Neural progenitor cell (in vitro differentiated cells): Measurements from ENCODE around the gene CMAS. TPM values are rescaled to one million over a fixed set of nuclear protein-coding genes. Genes with fewer than 3 reads are reported as not detected.

Experiments
- DNase-seq: peaks from one replicate; pipeline ENCODE4 v3.0.0-alpha.2; 2016; ENCODE audit warnings: low spot score
- H2AFZ ChIP-seq: fragments of 200-600 bp; sonication (generic); replicated peaks from 2 replicates; pipeline ENCODE4 v1.6.1; 2016; ENCODE audit warnings: antibody characterized with exemption
- H3F3A ChIP-seq: fragments of 200-600 bp; sonication (generic); 2 replicates; pipeline ENCODE4 v1.6.1; 2016; ENCODE audit warnings: antibody characterized with exemption, low read depth
- H3K27ac ChIP-seq: fragments of 200-600 bp; sonication (generic); 2 replicates; pipeline ENCODE4 v1.5.1; 2016; ENCODE audit warnings: mild to moderate bottlenecking
- H3K27me3 ChIP-seq: fragments of 200-600 bp; sonication (generic); 2 replicates; pipeline ENCODE4 v1.6.1; 2016; ENCODE audit warnings: mild to moderate bottlenecking, moderate library complexity
- H3K36me3 ChIP-seq: fragments of 200-600 bp; sonication (generic); 2 replicates; pipeline ENCODE4 v1.5.1; 2016
- H3K4me1 ChIP-seq: fragments of 200-600 bp; sonication (generic); 2 replicates; pipeline ENCODE4 v1.6.1; 2016; ENCODE audit warnings: mixed run types
- H3K4me2 ChIP-seq: fragments of 200-600 bp; sonication (generic); 2 replicates; pipeline ENCODE4 v1.6.1; 2016
- H3K4me3 ChIP-seq: fragments of 200-600 bp; sonication (generic); 2 replicates; pipeline ENCODE4 v1.5.1; 2016
- H3K79me2 ChIP-seq: fragments of 200-600 bp; sonication (generic); 2 replicates; pipeline ENCODE4 v1.6.1; 2016; ENCODE audit warnings: low read depth
- H3K9ac ChIP-seq: fragments of 200-600 bp; sonication (generic); 2 replicates; pipeline ENCODE4 v1.6.1; 2016
- H3K9me3 ChIP-seq: fragments of 200-600 bp; sonication (generic); 2 replicates; pipeline ENCODE4 v1.5.1; 2016; ENCODE audit warnings: low read depth
- H4K20me1 ChIP-seq: fragments of 200-600 bp; sonication (generic); 2 replicates; pipeline ENCODE4 v1.6.1; 2016; ENCODE audit warnings: low read depth
- H3K27ac Mint-ChIP-seq: 3 replicates; pipeline ENCODE4 v1.8.0; 2021; ENCODE audit warnings: mixed read lengths
- H3K27me3 Mint-ChIP-seq: 2 replicates; pipeline ENCODE4 v1.8.0; 2022; ENCODE audit warnings: low read depth, mild to moderate bottlenecking, inconsistent platforms, moderate library complexity, mixed read lengths; ENCODE audit not compliant: insufficient read depth
- H3K36me3 Mint-ChIP-seq: 3 replicates; pipeline ENCODE4 v1.8.0; 2021; ENCODE audit warnings: mixed read lengths
- H3K4me1 Mint-ChIP-seq: 3 replicates; pipeline ENCODE4 v1.8.0; 2021; ENCODE audit warnings: mixed read lengths
- H3K4me3 Mint-ChIP-seq: 3 replicates; pipeline ENCODE4 v1.8.0; 2021; ENCODE audit warnings: mild to moderate bottlenecking, moderate library complexity, mixed read lengths
- H3K9me3 Mint-ChIP-seq: 3 replicates; pipeline ENCODE4 v1.8.0; 2020; ENCODE audit warnings: mixed read lengths
- CTCF ChIP-seq: fragments of 200-600 bp; sonication (generic); IDR thresholded peaks from 2 replicates; pipeline ENCODE4 v1.5.1; 2017; ENCODE audit warnings: antibody characterized with exemption, mild to moderate bottlenecking
- EZH2 ChIP-seq: fragments of 200-600 bp; sonication (generic); IDR thresholded peaks from 2 replicates; pipeline ENCODE4 v1.6.1; 2017; ENCODE audit warnings: antibody characterized with exemption, mild to moderate bottlenecking, moderate library complexity
- EZH2phosphoT487 ChIP-seq: fragments of 200-600 bp; sonication (generic); IDR thresholded peaks from 2 replicates; pipeline ENCODE4 v1.6.1; 2017; ENCODE audit warnings: antibody characterized with exemption
- total RNA-seq: library from RNA; depleted of rRNA; stranded (reverse); fragments of >200 nt; gene quantifications from 2 replicates; pipeline ENCODE4 v1.2.3, GENCODE V29; 2015; ENCODE audit warnings: low replicate concordance

CMAS gene
- total RNA-seq, 1 donor from 2014 or later: 38.2 TPM

- H3K27me3 Mint-ChIP-seq: no peaks in the 10 kb centered on the region
- DNase-seq: no peak
- no peaks in the 10 kb centered on the region for H3K4me1 Mint-ChIP-seq
- peaks cover 2% of the 10 kb centered on the region for H3K9me3 Mint-ChIP-seq
- Histone ChIP-seq H3K79me2 (no peaks in the 10 kb centered on the region), H3K4me2 (no peak overlapping the region), H3K36me3 (no peaks in the 10 kb centered on the region), H3F3A (no peaks in the 10 kb centered on the region), H4K20me1 (no peaks in the 10 kb centered on the region), H3K4me1 (no peaks in the 10 kb centered on the region), H3K27me3 (no peaks in the 10 kb centered on the region), H3K27ac (no peak overlapping the region), H2AFZ (no peak overlapping the region), H3K9ac (no peak overlapping the region), H3K4me3 (no peak overlapping the region), H3K9me3 (no peaks in the 10 kb centered on the region)
- no peaks in the 10 kb centered on the region for H3K36me3 Mint-ChIP-seq
- TF ChIP-seq EZH2: no peak
- no peak for TF ChIP-seq CTCF
- TF ChIP-seq EZH2phosphoT487: no peak
- H3K27ac Mint-ChIP-seq: no peak overlapping the region
- no peak overlapping the region for H3K4me3 Mint-ChIP-seq
These were observed 16.0 kb upstream of the CMAS start for GRCh38 chr12:22029991-22030390.

GRCh38 chr12:22032732-22033131 lies 13.3 kb upstream of the CMAS start:
- DNase-seq: no peak
- no peak overlapping the region for H3K4me2 ChIP-seq
- H3K79me2 ChIP-seq: no peaks in the 10 kb centered on the region
- H3K4me3 Mint-ChIP-seq: no peak overlapping the region
- no peak overlapping the region for H3K9ac ChIP-seq
- H3K9me3 ChIP-seq: no peaks in the 10 kb centered on the region
- peaks cover 2% of the 10 kb centered on the region for H3K9me3 Mint-ChIP-seq
- H3K36me3 ChIP-seq: no peaks in the 10 kb centered on the region
- no peaks in the 10 kb centered on the region for H3K36me3 Mint-ChIP-seq
- no peak overlapping the region for H3K27ac Mint-ChIP-seq
- no peaks in the 10 kb centered on the region for H3K27me3 Mint-ChIP-seq
- no peak overlapping the region for H2AFZ ChIP-seq
- no peak overlapping the region for H3K27ac ChIP-seq
- H3K27me3 ChIP-seq: no peaks in the 10 kb centered on the region
- no peaks in the 10 kb centered on the region for H4K20me1 ChIP-seq
- no peaks in the 10 kb centered on the region for H3K4me1 ChIP-seq
- no peak overlapping the region for H3K4me3 ChIP-seq
- no peaks in the 10 kb centered on the region for H3F3A ChIP-seq
- no peak for TF ChIP-seq EZH2
- TF ChIP-seq CTCF: no peak
- TF ChIP-seq EZH2phosphoT487: no peak
- H3K4me1 Mint-ChIP-seq: no peaks in the 10 kb centered on the region

GRCh38 chr12:22034709-22035506 lies 11.1 kb upstream of the CMAS start:
- H3K27me3 Mint-ChIP-seq: no peaks in the 10 kb centered on the region

More at GRCh38 chr12:22034709-22035506, 11.1 kb upstream of the CMAS start:
- Histone ChIP-seq H3K4me3 (no peak overlapping the region), H3K9me3 (no peaks in the 10 kb centered on the region), H3K9ac (no peak overlapping the region), H3K36me3 (no peaks in the 10 kb centered on the region), H4K20me1 (no peaks in the 10 kb centered on the region), H3K79me2 (no peaks in the 10 kb centered on the region), H3K27me3 (no peaks in the 10 kb centered on the region), H3K27ac (no peak overlapping the region), H3F3A (no peaks in the 10 kb centered on the region), H3K4me1 (no peaks in the 10 kb centered on the region), H3K4me2 (no peak overlapping the region), H2AFZ (peak overlapping the region; percentile 83)
- Mint-ChIP-seq H3K9me3 (no peaks in the 10 kb centered on the region), H3K36me3 (no peaks in the 10 kb centered on the region), H3K4me1 (no peaks in the 10 kb centered on the region), H3K4me3 (no peak overlapping the region), H3K27ac (no peak overlapping the region)
- no peak for DNase-seq
- TF ChIP-seq EZH2 (no peak), EZH2phosphoT487 (no peak), CTCF (no peak)
